ENCODE data around the gene CENPT. TPM values are rescaled to one million over a fixed set of nuclear protein-coding genes. Genes with fewer than 3 reads are reported as not detected.
A peak's percentile ranks its signal among the peaks of the same experiment; 100 is the strongest.

Gene CENPT
- total and polyA plus RNA-seq, 2 of the 13 experiments (the other 11 are each of a cell fraction or from before 2014, with no cell fraction given) = 40.9 to 43.3 TPM

GRCh38 chr16:67833415-67834241, 13.9 kb downstream of the CENPT start (continued):
- TF ChIP-seq ZNF503 (CRISPR knock-in tag; IDR thresholded peaks at IDR 0.05) (no peak), KLF11 (CRISPR knock-in tag; IDR thresholded peaks at IDR 0.05) (no peak; the same call in 1 of the 2 replicates), ZNF589 (CRISPR knock-in tag; conservative IDR thresholded peaks at IDR 0.05) (no peak), ZNF567 (CRISPR knock-in tag; IDR thresholded peaks at IDR 0.05; ENCODE audit: borderline replicate concordance) (peak; percentile 87; the same call in 1 of the 2 replicates), NFYB (CRISPR knock-in tag; IDR thresholded peaks at IDR 0.05) (peak; percentile 45; the same call in 1 of the 2 replicates), ATF1 (CRISPR knock-in tag; IDR thresholded peaks at IDR 0.05) (no peak), HDAC6 (IDR thresholded peaks at IDR 0.05; ENCODE audit: low read depth, low read length) (no peak), ZNF761 (CRISPR knock-in tag; conservative IDR thresholded peaks at IDR 0.05) (peak; percentile 67; the same call in 1 of the 2 replicates), SMARCC2 (IDR thresholded peaks at IDR 0.05) (no peak), ZNF253 (CRISPR knock-in tag; IDR thresholded peaks at IDR 0.05; ENCODE audit: borderline replicate concordance) (peak; percentile 87; the same call in 1 of the 2 replicates), SPEN (CRISPR knock-in tag; IDR thresholded peaks at IDR 0.05; ENCODE audit: low read depth) (peak; percentile 92), KLF16 (CRISPR knock-in tag; IDR thresholded peaks at IDR 0.05) (peak; percentile 30 to 89; a peak in 1 of 4 replicates), SMAD3 (CRISPR knock-in tag; IDR thresholded peaks at IDR 0.05) (peak; percentile 53), SYNCRIP (IDR thresholded peaks at IDR 0.05; ENCODE audit: insufficient read depth, low read depth, low read length) (no peak), DZIP1 (CRISPR knock-in tag; IDR thresholded peaks at IDR 0.05) (peak; percentile 86; the same call in 1 of the 2 replicates), ZNF460 (CRISPR knock-in tag; IDR thresholded peaks at IDR 0.05; ENCODE audit: borderline replicate concordance) (peak; percentile 63; the same call in 1 of the 2 replicates), FOXC1 (CRISPR knock-in tag; IDR thresholded peaks at IDR 0.05; ENCODE audit: borderline replicate concordance) (no peak; the same call in 1 of the 2 replicates), ZNF256 (CRISPR knock-in tag; conservative IDR thresholded peaks at IDR 0.05) (peak; percentile 80; the same call in 1 of the 2 replicates), ZNF3 (CRISPR knock-in tag; IDR thresholded peaks at IDR 0.05) (no peak), ZNF235 (CRISPR knock-in tag; IDR thresholded peaks at IDR 0.05; ENCODE audit: borderline replicate concordance) (no peak), ZSCAN21 (CRISPR knock-in tag; IDR thresholded peaks at IDR 0.05; ENCODE audit: borderline replicate concordance) (peak; percentile 85; the same call in 1 of the 2 replicates), ZNF281 (CRISPR knock-in tag; IDR thresholded peaks at IDR 0.05; ENCODE audit: borderline replicate concordance) (0 out of 2 replicates have a peak, but pooled peaks have one; percentile 16)
